HG03565 (cell line): ENCODE results near the gene FRMPD2.
A peak's percentile ranks its signal among the peaks of the same experiment; 100 is the strongest.
"Not testable (repeated sequence)": the region's sequence is repeated elsewhere in the genome, so short reads cannot be mapped to it uniquely, and the experiment has no call there.

Experiments
- ATAC-seq: cut with Tn5 transposase; IDR thresholded peaks from one replicate; pipeline ENCODE4 v1.9.1; 2021; ENCODE audit warnings: mild to moderate bottlenecking, moderate library complexity; ENCODE audit not compliant: unreplicated experiment

FRMPD2 gene

DNA sequence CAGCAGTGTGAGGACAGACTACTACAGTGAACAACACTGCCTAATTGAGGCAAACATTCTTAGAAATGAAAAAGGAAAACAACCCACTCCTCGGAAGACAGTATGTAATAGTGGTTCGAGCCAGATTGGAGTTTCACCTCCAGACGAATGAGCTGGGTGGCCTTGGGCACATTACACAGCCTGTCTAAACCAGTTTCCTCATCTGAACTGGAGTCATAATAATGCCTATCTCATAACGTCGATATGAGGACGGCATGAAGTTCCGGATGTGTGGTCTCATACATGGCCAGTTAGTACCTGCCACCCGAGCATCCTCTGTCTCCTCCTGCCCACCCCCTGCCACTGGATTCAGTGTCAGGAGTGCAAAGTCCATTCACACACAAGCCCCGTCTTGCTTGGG lies 15.8 kb upstream of the FRMPD2 start:
- ATAC-seq: no peak

DNA sequence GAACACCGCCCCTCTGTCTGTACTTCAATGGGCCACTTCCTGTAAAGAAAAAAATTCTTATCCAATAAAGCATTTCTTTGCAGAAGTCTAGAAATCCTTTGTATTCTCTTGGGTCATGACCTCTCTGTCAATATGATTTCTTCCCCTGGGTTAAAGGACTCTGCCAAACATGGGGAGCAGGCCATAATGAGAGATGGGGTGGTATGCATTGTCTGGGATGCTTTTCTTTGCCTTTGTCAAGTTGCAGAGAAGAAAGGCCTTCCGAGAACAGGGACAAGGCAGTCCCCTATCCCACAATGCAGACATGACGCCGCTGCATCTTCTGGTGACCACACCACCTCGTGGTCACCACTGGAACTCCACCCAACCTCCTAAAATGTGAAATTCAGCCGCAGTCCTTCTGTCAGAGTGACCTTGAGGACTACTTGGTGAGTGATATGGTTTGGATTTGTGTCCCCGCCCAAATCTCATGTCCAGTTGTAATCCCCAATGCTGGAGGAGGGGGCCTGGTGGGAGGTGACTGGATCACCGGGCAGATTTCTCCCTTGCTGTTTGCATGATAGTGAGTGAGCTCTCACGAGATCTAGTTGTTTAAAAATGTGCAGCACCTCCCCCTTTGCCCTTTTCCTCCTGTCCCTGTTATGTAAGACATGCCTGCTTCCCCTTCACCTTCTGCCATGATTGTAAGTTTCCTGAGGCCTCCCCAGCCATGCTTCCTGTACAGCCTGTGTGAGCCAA lies 15.2 kb upstream of the FRMPD2 start:
- ATAC-seq: peak; percentile 46

- ATAC-seq: no peak
Measured at GRCh38 chr10:48288661-48289060, 14.2 kb upstream of the FRMPD2 start.

GRCh38 chr10:48287417-48288391 lies 13.2 kb upstream of the FRMPD2 start:
- peak; percentile 43 for ATAC-seq

DNA sequence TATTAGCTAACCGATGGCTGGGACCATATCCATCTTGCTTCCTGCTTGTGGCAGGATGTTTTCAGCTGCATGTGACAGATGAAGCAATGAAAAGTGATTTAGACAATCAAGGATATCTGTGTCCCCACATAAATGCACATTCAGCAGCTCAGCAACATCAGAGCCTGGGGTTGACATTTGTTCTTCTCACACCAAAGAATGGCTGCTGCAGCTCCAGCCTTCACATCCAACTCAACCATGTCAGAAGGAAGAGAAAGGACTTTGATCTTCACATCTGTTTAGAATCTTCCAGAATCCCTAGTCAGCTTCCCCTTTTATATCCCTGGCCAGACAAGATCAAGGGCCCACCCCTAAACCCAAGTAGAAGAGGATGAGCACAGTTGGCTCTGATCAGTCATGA lies 11.9 kb upstream of the FRMPD2 start:
- no peak for ATAC-seq

- no peak for ATAC-seq
Measured at GRCh38 chr10:48285710-48286109, 11.2 kb upstream of the FRMPD2 start.

GRCh38 chr10:48284811-48285210 lies 10.3 kb upstream of the FRMPD2 start:
- ATAC-seq: no peak

DNA sequence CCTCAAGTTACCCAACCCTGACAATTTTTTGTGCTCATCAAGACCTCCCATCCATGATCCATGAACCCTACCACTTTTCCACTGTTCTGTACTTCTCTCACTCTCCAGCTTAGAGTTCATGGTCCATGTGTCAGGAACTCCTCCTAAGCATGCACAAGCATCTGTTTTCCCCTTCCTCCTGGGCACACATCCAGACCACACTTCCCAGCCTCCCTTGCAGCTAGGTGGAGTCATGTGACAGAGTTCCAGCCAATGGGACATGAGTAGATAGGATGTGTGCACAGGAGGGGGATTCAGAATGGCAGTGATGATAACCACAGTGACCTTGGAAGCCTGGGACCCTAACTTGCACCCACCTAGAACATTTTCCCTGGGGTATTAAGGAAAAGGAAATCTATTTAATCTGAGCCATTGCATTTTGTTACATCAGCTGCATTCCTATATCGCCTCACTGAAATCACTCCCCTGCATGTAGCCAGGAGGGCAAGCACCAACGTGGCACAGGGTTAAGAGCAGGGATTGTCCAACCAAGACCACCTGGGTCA lies 9.6 kb upstream of the FRMPD2 start:
- ATAC-seq: no peak

DNA sequence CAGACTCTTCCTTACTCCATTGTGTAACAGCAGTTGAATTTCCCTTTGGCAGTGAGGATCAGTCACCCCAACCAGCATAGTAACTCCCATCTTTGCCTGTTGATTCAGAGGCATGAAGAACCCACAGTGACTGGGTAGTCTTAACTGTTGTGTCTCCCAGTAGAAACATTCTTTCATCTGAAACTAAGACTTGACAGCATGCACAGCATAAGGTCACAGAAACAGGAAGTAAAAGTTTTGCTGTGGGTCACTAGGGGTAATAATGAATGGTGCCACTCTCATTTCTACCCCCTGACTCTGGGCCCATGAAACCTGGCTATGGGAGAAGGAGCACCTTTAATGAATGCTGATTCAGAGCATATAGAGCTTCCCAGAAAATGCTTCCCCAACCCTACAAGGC lies 8.3 kb upstream of the FRMPD2 start:
- peak; percentile 48 for ATAC-seq

GRCh38 chr10:48281697-48282096 lies 7.2 kb upstream of the FRMPD2 start:
- not testable (repeated sequence) for ATAC-seq

GRCh38 chr10:48279081-48279751 lies 4.7 kb upstream of the FRMPD2 start:
- peak; percentile 76 for ATAC-seq

- no peak for ATAC-seq
Measured at GRCh38 chr10:48277093-48277492, 2.6 kb upstream of the FRMPD2 start.

GRCh38 chr10:48273741-48274140 lies 755 bp downstream of the FRMPD2 start:
- no peak for ATAC-seq

GRCh38 chr10:48272682-48273081 lies 1.8 kb downstream of the FRMPD2 start:
- ATAC-seq: no peak

- no peak for ATAC-seq
Measured at GRCh38 chr10:48271047-48271730, 3.3 kb downstream of the FRMPD2 start.

DNA sequence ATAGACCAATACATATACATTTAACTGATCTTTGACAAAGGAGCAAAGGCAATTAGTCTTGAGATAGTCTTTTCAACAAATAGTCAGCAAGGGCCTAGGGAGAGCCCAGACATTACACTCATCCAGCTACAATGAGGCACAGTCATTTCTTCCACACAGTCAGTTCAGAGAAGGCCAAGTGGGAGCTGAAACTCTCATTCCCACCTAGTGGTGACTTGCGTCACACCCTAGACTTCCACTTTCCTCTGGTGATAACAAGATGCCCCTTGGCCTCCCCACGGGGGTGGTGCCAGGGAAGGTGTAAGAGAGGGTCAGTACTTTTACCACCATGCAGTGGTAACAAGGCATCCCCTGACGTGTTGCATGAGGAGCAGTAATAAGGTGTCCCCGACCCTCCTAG lies 8.0 kb downstream of the FRMPD2 start:
- no peak for ATAC-seq

- no peak for ATAC-seq
Measured at GRCh38 chr10:48258105-48258504, 16.4 kb downstream of the FRMPD2 start.

GRCh38 chr10:48257407-48257961 lies 17.0 kb downstream of the FRMPD2 start:
- no peak for ATAC-seq

GRCh38 chr10:48255722-48256121 lies 18.8 kb downstream of the FRMPD2 start:
- ATAC-seq: no peak
